Mesothelial cell of epicardium (in vitro differentiated cells): ENCODE data around the gene SHROOM2. TPM values are rescaled to one million over a fixed set of nuclear protein-coding genes. Genes with fewer than 3 reads are reported as not detected.

Experiments used
- DNase-seq, 2 experiments: peaks; one replicate each; pipeline ENCODE4 v3.0.0; 2021; ENCODE audit warnings: low spot score in 2 of 2; ENCODE audit not compliant: unreplicated experiment in 2 of 2
- H3K27ac Mint-ChIP-seq: 2 replicates; pipeline ENCODE4 v1.8.0; 2021; ENCODE audit warnings: mixed read lengths
- H3K27me3 Mint-ChIP-seq: 2 replicates; pipeline ENCODE4 v1.8.0; 2021; ENCODE audit warnings: low read depth, mixed read lengths
- H3K36me3 Mint-ChIP-seq: 2 replicates; pipeline ENCODE4 v1.8.0; 2021; ENCODE audit warnings: mixed read lengths
- H3K4me1 Mint-ChIP-seq: 2 replicates; pipeline ENCODE4 v1.8.0; 2021; ENCODE audit warnings: mixed read lengths
- H3K4me3 Mint-ChIP-seq: 2 replicates; pipeline ENCODE4 v1.8.0; 2021; ENCODE audit warnings: mild to moderate bottlenecking, moderate library complexity, mixed read lengths
- H3K9me3 Mint-ChIP-seq: 2 replicates; pipeline ENCODE4 v1.8.0; 2021; ENCODE audit warnings: mixed read lengths
- CTCF ChIP-seq: fragments of 200-600 bp; sonication (generic); IDR thresholded peaks from one replicate; pipeline ENCODE4 v1.5.0; 2021; ENCODE audit warnings: antibody characterized with exemption; ENCODE audit not compliant: unreplicated experiment
- total RNA-seq: library from RNA; stranded (reverse); gene quantifications from 3 replicates; pipeline ENCODE4 v1.2.1, GENCODE V29; 2021

The SHROOM2 gene
- total RNA-seq, 1 donor from 2014 or later = 13.5 TPM

GRCh38 chrX:9786798-9787635, 788 bp downstream of the SHROOM2 start:
- Mint-ChIP-seq H3K36me3 (no peaks in the 10 kb centered on the region), H3K27me3 (no peaks in the 10 kb centered on the region), H3K4me1 (peaks cover 18% of the 10 kb centered on the region), H3K4me3 (peak overlapping the region; percentile 89), H3K9me3 (peaks cover 3% of the 10 kb centered on the region), H3K27ac (peak overlapping the region; percentile 92)
- TF ChIP-seq CTCF = no peak
- no peak for DNase-seq

GRCh38 chrX:9788911-9789310, 2.7 kb downstream of the SHROOM2 start:
- H3K4me1 Mint-ChIP-seq = peaks cover 18% of the 10 kb centered on the region
- DNase-seq = no peak
- no peaks in the 10 kb centered on the region for H3K36me3 Mint-ChIP-seq
- peaks cover 5% of the 10 kb centered on the region for H3K9me3 Mint-ChIP-seq
- no peaks in the 10 kb centered on the region for H3K27me3 Mint-ChIP-seq
- H3K27ac Mint-ChIP-seq = no peak overlapping the region
- TF ChIP-seq CTCF = no peak
- peak overlapping the region; percentile 33 for H3K4me3 Mint-ChIP-seq

- peaks cover 6% of the 10 kb centered on the region for H3K9me3 Mint-ChIP-seq
These were observed 3.3 kb downstream of the SHROOM2 start for GRCh38 chrX:9789555-9789954.

GRCh38 chrX:9790866-9791265, 4.6 kb downstream of the SHROOM2 start:
- H3K9me3 Mint-ChIP-seq = peaks cover 17% of the 10 kb centered on the region

More at GRCh38 chrX:9789555-9789954, 3.3 kb downstream of the SHROOM2 start:
- Mint-ChIP-seq H3K27ac (no peak overlapping the region), H3K27me3 (no peaks in the 10 kb centered on the region), H3K4me3 (no peak overlapping the region), H3K4me1 (peaks cover 18% of the 10 kb centered on the region), H3K36me3 (no peaks in the 10 kb centered on the region)
- DNase-seq = no peak
- TF ChIP-seq CTCF = no peak

GRCh38 chrX:9794495-9794894, 8.3 kb downstream of the SHROOM2 start:
- peaks cover 9% of the 10 kb centered on the region for H3K4me1 Mint-ChIP-seq
- peaks cover 9% of the 10 kb centered on the region for H3K36me3 Mint-ChIP-seq
- TF ChIP-seq CTCF = no peak
- no peak overlapping the region for H3K27ac Mint-ChIP-seq
- no peak overlapping the region for H3K4me3 Mint-ChIP-seq
- no peaks in the 10 kb centered on the region for H3K27me3 Mint-ChIP-seq
- DNase-seq = no peak
- H3K9me3 Mint-ChIP-seq = peaks cover 19% of the 10 kb centered on the region

More at GRCh38 chrX:9790866-9791265, 4.6 kb downstream of the SHROOM2 start:
- Mint-ChIP-seq H3K4me3 (no peak overlapping the region), H3K27me3 (no peaks in the 10 kb centered on the region), H3K4me1 (peaks cover 18% of the 10 kb centered on the region), H3K36me3 (peaks cover 8% of the 10 kb centered on the region), H3K27ac (no peak overlapping the region)
- DNase-seq = no peak
- TF ChIP-seq CTCF = no peak
